ENCODE data around the gene DMP1. TPM values are rescaled to one million over a fixed set of nuclear protein-coding genes. Genes with fewer than 3 reads are reported as not detected.
"Not testable (repeated sequence)": the region's sequence is repeated elsewhere in the genome, so short reads cannot be mapped to it uniquely, and the experiment has no call there.

Gene DMP1
- total RNA-seq, 4 donors from 2014 or later, result not detected

- Histone ChIP-seq H3K27ac (replicated peaks in 1 of 4) (no peak overlapping the region), H3K9me3 (peaks cover 0 to 4% (median 0%) of the 10 kb centered on the region in 4 donors), H3K36me3 (no peaks in the 10 kb centered on the region), H3K4me3 (no peak overlapping the region), H3K27me3 (no peaks in the 10 kb centered on the region), H3K4me1 (peaks cover 0 to 6% (median 3%) of the 10 kb centered on the region in 4 donors)
- no peak for TF ChIP-seq EP300 (IDR thresholded peaks at IDR 0.05)
- no peak for TF ChIP-seq POLR2AphosphoS5 (IDR thresholded peaks at IDR 0.05)
- no peak for TF ChIP-seq CTCF (IDR thresholded peaks at IDR 0.05)
- TF ChIP-seq POLR2A (IDR thresholded peaks at IDR 0.05; ENCODE audit: low read depth), result no peak
- no peak for DNase-seq (ENCODE audit: extremely low spot score)
- WGBS, result 63% methylated on average over 5 of the region's 5 CpGs
- intact Hi-C loops (cut with DNase I), result loop anchor here (2.0 to 10.0 kb wide), 3 partner anchors 159 to 315 kb away; partner anchors contain the start of gene SPP1
Observed at GRCh38 chr4:87680271-87680670, 30.2 kb downstream of the DMP1 start.

GRCh38 chr4:87688316-87688715 lies 38.2 kb downstream of the DMP1 start:
- Histone ChIP-seq H3K4me3 (no peak overlapping the region), H3K27ac (replicated peaks in 1 of 4) (no peak overlapping the region), H3K9me3 (peaks cover 0 to 20% (median 8%) of the 10 kb centered on the region in 4 donors), H3K27me3 (no peaks in the 10 kb centered on the region), H3K36me3 (no peaks in the 10 kb centered on the region), H3K4me1 (no peaks in the 10 kb centered on the region)
- WGBS, result 52% methylated on average over 3 of the region's 3 CpGs
- intact Hi-C loops (cut with DNase I), result loop anchor here (10.0 kb wide), 2 partner anchors 286 to 324 kb away; partner anchors contain the start of gene SPP1
- DNase-seq (ENCODE audit: extremely low spot score), result no peak
- no peak for TF ChIP-seq EP300 (IDR thresholded peaks at IDR 0.05)
- no peak for TF ChIP-seq CTCF (IDR thresholded peaks at IDR 0.05)
- no peak for TF ChIP-seq POLR2A (IDR thresholded peaks at IDR 0.05; ENCODE audit: low read depth)
- TF ChIP-seq POLR2AphosphoS5 (IDR thresholded peaks at IDR 0.05), result no peak

DNA sequence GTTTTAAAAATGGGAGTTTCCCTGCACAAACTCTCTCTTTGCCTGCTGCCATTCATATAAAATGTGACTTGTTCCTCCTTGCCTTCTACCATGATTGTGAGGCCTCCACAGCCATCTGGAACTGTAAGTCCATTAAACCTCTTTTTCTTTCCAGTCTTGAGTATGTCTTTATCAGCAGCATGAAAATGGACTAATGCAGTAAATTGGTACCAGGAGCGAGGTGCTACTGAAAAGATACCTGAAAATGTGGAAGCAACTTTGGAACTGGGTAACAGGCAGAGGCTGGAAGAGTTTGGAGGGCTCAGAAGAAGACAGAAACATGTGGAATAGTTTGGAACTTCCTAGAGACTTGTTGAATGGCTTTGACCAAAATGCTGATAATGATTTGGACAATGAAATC lies 40.9 kb downstream of the DMP1 start:
- peaks cover 0 to 20% (median 8%) of the 10 kb centered on the region in 4 donors for H3K9me3 ChIP-seq
- WGBS, result 92% methylated on average over 1 of the region's 1 CpG

DNA sequence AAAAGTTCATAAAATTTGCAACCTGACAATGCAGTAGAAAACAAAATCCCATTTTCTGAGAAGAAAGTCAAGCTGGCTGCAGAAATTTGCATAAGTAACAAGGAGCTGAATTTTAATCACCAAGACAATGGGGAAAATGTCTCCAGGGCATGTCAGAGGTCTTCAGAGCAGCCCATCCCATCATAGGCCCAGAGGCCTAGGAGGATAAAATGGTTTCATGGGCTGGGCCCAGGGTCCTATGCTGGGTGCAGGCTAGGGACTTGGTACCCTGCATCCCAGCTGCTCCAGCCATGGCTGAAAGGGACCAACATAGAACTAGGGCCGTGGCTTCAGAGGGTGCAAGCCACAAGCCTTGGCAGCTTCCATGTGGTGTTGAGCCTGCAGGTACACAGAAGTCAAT lies 42.0 kb downstream of the DMP1 start:
- H3K9me3 ChIP-seq, result peaks cover 0 to 20% (median 8%) of the 10 kb centered on the region in 4 donors
- intact Hi-C loops (cut with DNase I); DNase-seq (ENCODE audit: extremely low spot score); H3K4me1 ChIP-seq; H3K27ac ChIP-seq (replicated peaks in 1 of 4); H3K36me3 ChIP-seq; H3K4me3 ChIP-seq; H3K27me3 ChIP-seq: not testable (repeated sequence)
- 58% methylated on average over 1 of the region's 1 CpG for WGBS

More for the DNA sequence above, 40.9 kb downstream of the DMP1 start:
- intact Hi-C loops (cut with DNase I); H3K4me3 ChIP-seq; DNase-seq (ENCODE audit: extremely low spot score); H3K27ac ChIP-seq (replicated peaks in 1 of 4); H3K4me1 ChIP-seq; H3K27me3 ChIP-seq; H3K36me3 ChIP-seq: not testable (repeated sequence)

GRCh38 chr4:87697272-87697671 lies 47.2 kb downstream of the DMP1 start:
- DNase-seq (ENCODE audit: extremely low spot score), result no peak
- H3K27me3 ChIP-seq, result no peaks in the 10 kb centered on the region
- no peaks in the 10 kb centered on the region for H3K36me3 ChIP-seq
- H3K4me3 ChIP-seq, result no peak overlapping the region
- TF ChIP-seq POLR2A (IDR thresholded peaks at IDR 0.05; ENCODE audit: low read depth) (no peak), CTCF (IDR thresholded peaks at IDR 0.05) (no peak), EP300 (IDR thresholded peaks at IDR 0.05) (no peak), POLR2AphosphoS5 (IDR thresholded peaks at IDR 0.05) (no peak)
- H3K27ac ChIP-seq (replicated peaks in 1 of 4), result no peak overlapping the region
- intact Hi-C loops (cut with DNase I), result no loop called here
- 79% methylated on average over 5 of the region's 5 CpGs for WGBS
- no peaks in the 10 kb centered on the region for H3K4me1 ChIP-seq
- peaks cover 0 to 4% (median 2%) of the 10 kb centered on the region in 4 donors for H3K9me3 ChIP-seq

- H3K4me3 ChIP-seq, result no peak overlapping the region
- H3K27ac ChIP-seq (replicated peaks in 1 of 4), result no peak overlapping the region
- no peak for DNase-seq (ENCODE audit: extremely low spot score)
- TF ChIP-seq EP300 (IDR thresholded peaks at IDR 0.05), result no peak
- TF ChIP-seq POLR2A (IDR thresholded peaks at IDR 0.05; ENCODE audit: low read depth), result no peak
- TF ChIP-seq POLR2AphosphoS5 (IDR thresholded peaks at IDR 0.05), result no peak
- TF ChIP-seq CTCF (IDR thresholded peaks at IDR 0.05), result no peak
- WGBS, result 89% methylated on average over 2 of the region's 2 CpGs
- H3K4me1 ChIP-seq, result no peaks in the 10 kb centered on the region
- H3K36me3 ChIP-seq, result no peaks in the 10 kb centered on the region
- H3K9me3 ChIP-seq, result no peaks in the 10 kb centered on the region
- H3K27me3 ChIP-seq, result no peaks in the 10 kb centered on the region
- intact Hi-C loops (cut with DNase I), result no loop called here
Observed at GRCh38 chr4:87697945-87698344, 47.9 kb downstream of the DMP1 start.
